ENCODE data around the gene ZC3H15. TPM values are rescaled to one million over a fixed set of nuclear protein-coding genes. Genes with fewer than 3 reads are reported as not detected.

The ZC3H15 gene
- total and polyA plus RNA-seq, 2 of the 8 experiments (the other 6 are each of a cell fraction or from before 2014, with no cell fraction given), result 32.0 to 80.8 TPM

DNA sequence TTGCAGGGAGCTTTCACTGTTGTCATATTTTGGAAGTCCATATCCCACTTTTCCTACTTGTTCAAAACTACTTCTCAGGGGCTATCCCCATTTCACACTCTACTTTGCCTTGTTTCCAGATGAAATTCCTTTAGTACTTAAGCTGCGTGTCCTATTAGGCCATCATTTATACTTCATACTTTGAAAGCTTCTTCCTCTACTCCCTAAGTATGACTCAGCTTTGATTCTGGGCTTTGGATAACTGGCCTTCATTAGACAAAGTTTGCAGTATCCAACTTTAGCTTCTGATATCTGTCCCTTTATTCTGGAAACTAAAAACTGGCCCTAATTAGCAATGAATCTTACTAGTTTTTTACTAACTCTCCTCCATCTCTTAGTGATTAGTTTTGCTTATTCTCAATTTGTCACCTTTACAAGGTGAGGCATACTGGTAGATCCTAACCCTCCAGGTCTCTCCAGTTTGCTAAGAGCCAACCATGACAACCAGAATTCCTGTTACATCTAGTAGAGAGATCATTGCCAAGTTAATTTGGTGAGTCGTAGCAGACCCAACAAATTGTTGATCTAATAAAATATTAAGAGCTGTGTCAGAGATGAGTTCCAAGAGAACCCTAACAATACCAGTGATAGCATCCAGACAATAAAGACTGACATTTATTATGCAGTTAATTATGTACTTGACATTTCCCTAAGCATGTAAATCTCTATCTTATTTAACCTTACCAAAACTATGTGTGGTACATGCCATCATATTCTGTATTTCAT is 72.6 kb downstream of the ZC3H15 start (continued):
- TF ChIP-seq TAF1 (IDR thresholded peaks at IDR 0.05; ENCODE audit: low read depth, low read length), result no peak
- TF ChIP-seq SIN3A (conservative IDR thresholded peaks at IDR 0.05 in 1 of 2, IDR thresholded peaks at IDR 0.05 in 1 of 2; ENCODE audit: low read depth in 1 of 2, low read length in 2 of 2), result no peak
- no peak for TF ChIP-seq CREB1 (IDR thresholded peaks at IDR 0.05)
- TF ChIP-seq, protein P1, sequence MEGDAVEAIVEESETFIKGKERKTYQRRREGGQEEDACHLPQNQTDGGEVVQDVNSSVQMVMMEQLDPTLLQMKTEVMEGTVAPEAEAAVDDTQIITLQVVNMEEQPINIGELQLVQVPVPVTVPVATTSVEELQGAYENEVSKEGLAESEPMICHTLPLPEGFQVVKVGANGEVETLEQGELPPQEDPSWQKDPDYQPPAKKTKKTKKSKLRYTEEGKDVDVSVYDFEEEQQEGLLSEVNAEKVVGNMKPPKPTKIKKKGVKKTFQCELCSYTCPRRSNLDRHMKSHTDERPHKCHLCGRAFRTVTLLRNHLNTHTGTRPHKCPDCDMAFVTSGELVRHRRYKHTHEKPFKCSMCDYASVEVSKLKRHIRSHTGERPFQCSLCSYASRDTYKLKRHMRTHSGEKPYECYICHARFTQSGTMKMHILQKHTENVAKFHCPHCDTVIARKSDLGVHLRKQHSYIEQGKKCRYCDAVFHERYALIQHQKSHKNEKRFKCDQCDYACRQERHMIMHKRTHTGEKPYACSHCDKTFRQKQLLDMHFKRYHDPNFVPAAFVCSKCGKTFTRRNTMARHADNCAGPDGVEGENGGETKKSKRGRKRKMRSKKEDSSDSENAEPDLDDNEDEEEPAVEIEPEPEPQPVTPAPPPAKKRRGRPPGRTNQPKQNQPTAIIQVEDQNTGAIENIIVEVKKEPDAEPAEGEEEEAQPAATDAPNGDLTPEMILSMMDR (IDR thresholded peaks at IDR 0.05; ENCODE audit: control extremely low read depth in 1 of 3, insufficient read depth in 1 of 3, low read depth in 1 of 3, low read length in 3 of 3), result no peak
- TF ChIP-seq SP2 (IDR thresholded peaks at IDR 0.05; ENCODE audit: low read length), result no peak
- TF ChIP-seq KDM1A (IDR thresholded peaks at IDR 0.05; ENCODE audit: borderline replicate concordance, low read length), result no peak

Other genes with a start within 250 kb of the ZC3H15 start
- 38.3 and 42.4 TPM in 2 replicates for gene ITGAV, start 103.8 kb downstream of the ZC3H15 start, total RNA-seq (2021; fragmentation: NEBNext Ultra II Directional; extraction: Animal tissue kit (Norgen Biotek cat#: 25700))
- gene ITGAV, start 103.8 kb downstream of the ZC3H15 start, polyA plus RNA-seq (2011; rRNA removed), result 6.5 and 11.7 TPM in 2 replicates
- gene FAM171B, start 207.8 kb downstream of the ZC3H15 start, total RNA-seq (2021; fragmentation: NEBNext Ultra II Directional; extraction: Animal tissue kit (Norgen Biotek cat#: 25700)), result 30.1 and 36.2 TPM in 2 replicates
- gene FAM171B, start 207.8 kb downstream of the ZC3H15 start, polyA plus RNA-seq (2011; rRNA removed), result 2.5 and 4.6 TPM in 2 replicates

All from H1 (cell line).